ENCODE measurements around the gene SLC38A3. TPM values are rescaled to one million over a fixed set of nuclear protein-coding genes. Genes with fewer than 3 reads are reported as not detected.

Gene SLC38A3
- total RNA-seq, 1 donor: 0.36 TPM

DNA sequence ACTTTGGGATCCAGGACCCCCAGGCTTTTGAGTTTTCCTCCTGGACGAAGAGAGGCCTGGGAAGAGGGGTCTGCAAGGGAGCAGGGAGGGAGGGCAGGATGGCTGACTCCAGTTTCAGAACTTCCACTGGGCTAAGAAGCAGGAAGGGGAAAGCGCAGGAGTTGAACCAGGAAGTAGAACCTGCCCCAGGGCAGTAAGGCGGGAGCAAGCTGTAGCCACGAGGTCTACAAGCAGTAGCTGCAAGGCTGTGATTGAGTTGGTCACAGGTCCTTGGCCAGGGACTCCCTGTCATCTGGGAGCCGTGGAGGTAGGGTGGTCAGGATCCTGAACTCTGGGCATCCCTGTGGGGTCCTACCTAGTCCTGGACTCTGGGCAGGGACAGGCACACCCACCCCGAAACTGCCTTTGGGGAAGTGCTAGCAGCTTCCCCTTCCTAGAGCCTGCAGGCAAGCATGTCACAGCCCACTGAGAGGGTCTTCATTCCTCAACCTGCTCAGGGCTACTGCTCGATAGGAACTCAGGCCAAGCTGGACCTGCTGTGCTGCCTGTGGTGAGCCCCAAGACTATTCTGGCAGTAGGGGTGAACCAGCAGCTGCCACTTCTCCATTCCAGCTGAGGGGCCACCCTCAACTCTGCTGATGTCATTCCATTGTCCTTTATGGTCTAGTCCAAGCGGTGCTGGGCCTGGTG lies 25.2 kb downstream of the SLC38A3 start:
- Histone ChIP-seq H3K4me3 (ENCODE audit: insufficient read depth, low read length) (no peak overlapping the region), H3K36me3 (ENCODE audit: insufficient read depth, low read length) (no peaks in the 10 kb centered on the region), H3K4me2 (ENCODE audit: insufficient read depth, low read length) (no peak overlapping the region), H3K27me3 (ENCODE audit: insufficient read depth, low read length) (peaks cover 2% of the 10 kb centered on the region), H4K20me1 (ENCODE audit: insufficient read depth, low read length) (no peaks in the 10 kb centered on the region), H3K79me2 (ENCODE audit: insufficient read depth, low read length) (no peaks in the 10 kb centered on the region), H3K9me3 (ENCODE audit: low read depth, low read length) (no peaks in the 10 kb centered on the region), H3K4me1 (ENCODE audit: insufficient read depth, low read length) (peaks cover 21% of the 10 kb centered on the region), H2AFZ (ENCODE audit: low read length) (no peak overlapping the region), H3K27ac (ENCODE audit: low read depth, low read length) (no peak overlapping the region)
- no peak for DNase-seq (ENCODE audit: insufficient read length, low spot score, missing footprints)
- TF ChIP-seq CTCF (IDR thresholded peaks at IDR 0.05; ENCODE audit: extremely low read depth, low read depth, low read length): no peak

DNA sequence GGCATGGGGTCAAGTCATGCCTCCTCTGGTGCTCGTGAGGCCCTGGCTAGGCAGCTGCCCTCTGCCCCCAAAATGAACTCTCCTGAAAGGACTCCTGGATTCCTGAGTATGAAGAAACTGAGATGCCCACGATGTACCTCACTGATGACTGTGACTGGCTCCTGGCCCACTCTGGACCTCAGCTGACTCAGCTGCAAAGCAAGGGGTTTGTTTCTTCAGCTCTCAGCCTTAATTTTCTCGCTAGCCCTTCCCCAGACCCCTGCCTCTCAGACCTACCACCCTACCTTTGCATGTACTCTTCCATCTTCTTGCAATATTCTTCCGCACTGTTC lies 25.7 kb downstream of the SLC38A3 start:
- H3K4me3 ChIP-seq (ENCODE audit: insufficient read depth, low read length): no peak overlapping the region
- peaks cover 21% of the 10 kb centered on the region for H3K4me1 ChIP-seq (ENCODE audit: insufficient read depth, low read length)
- H3K79me2 ChIP-seq (ENCODE audit: insufficient read depth, low read length): no peaks in the 10 kb centered on the region
- no peak overlapping the region for H3K4me2 ChIP-seq (ENCODE audit: insufficient read depth, low read length)
- no peak for TF ChIP-seq CTCF (IDR thresholded peaks at IDR 0.05; ENCODE audit: extremely low read depth, low read depth, low read length)
- no peaks in the 10 kb centered on the region for H3K36me3 ChIP-seq (ENCODE audit: insufficient read depth, low read length)
- DNase-seq (ENCODE audit: insufficient read length, low spot score, missing footprints): peak; percentile 77
- H3K27ac ChIP-seq (ENCODE audit: low read depth, low read length): no peak overlapping the region
- H3K27me3 ChIP-seq (ENCODE audit: insufficient read depth, low read length): no peaks in the 10 kb centered on the region
- H3K9me3 ChIP-seq (ENCODE audit: low read depth, low read length): no peaks in the 10 kb centered on the region
- no peaks in the 10 kb centered on the region for H4K20me1 ChIP-seq (ENCODE audit: insufficient read depth, low read length)
- H2AFZ ChIP-seq (ENCODE audit: low read length): no peak overlapping the region

DNA sequence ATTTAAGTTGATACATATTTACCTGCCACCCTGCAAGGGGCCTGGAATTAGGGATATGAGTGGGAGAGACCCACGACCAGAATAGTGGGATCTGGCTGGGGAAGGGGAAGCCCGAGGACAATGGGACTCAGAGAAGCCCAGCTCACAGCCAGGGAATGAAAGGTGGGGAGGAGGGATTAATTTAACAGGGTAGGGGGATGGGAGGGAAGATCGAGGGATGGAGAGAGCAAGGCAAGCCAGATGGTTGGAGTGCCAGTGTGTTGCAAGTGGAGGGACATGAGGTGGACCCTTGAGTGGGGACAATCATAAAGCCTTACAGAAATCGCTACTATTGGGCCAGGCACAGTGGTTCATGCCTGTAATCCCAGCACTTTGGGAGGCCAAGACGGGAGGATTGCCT lies 26.5 kb downstream of the SLC38A3 start:
- no peaks in the 10 kb centered on the region for H3K36me3 ChIP-seq (ENCODE audit: insufficient read depth, low read length)
- H3K27me3 ChIP-seq (ENCODE audit: insufficient read depth, low read length): no peaks in the 10 kb centered on the region
- H3K27ac ChIP-seq (ENCODE audit: low read depth, low read length): no peak overlapping the region
- H3K4me1 ChIP-seq (ENCODE audit: insufficient read depth, low read length): peaks cover 16% of the 10 kb centered on the region
- DNase-seq (ENCODE audit: insufficient read length, low spot score, missing footprints): no peak
- no peak overlapping the region for H3K4me3 ChIP-seq (ENCODE audit: insufficient read depth, low read length)
- no peaks in the 10 kb centered on the region for H3K9me3 ChIP-seq (ENCODE audit: low read depth, low read length)
- H3K79me2 ChIP-seq (ENCODE audit: insufficient read depth, low read length): peaks cover 6% of the 10 kb centered on the region
- TF ChIP-seq CTCF (IDR thresholded peaks at IDR 0.05; ENCODE audit: extremely low read depth, low read depth, low read length): no peak
- H2AFZ ChIP-seq (ENCODE audit: low read length): no peak overlapping the region
- H4K20me1 ChIP-seq (ENCODE audit: insufficient read depth, low read length): peaks cover 4% of the 10 kb centered on the region
- H3K4me2 ChIP-seq (ENCODE audit: insufficient read depth, low read length): no peak overlapping the region

DNA sequence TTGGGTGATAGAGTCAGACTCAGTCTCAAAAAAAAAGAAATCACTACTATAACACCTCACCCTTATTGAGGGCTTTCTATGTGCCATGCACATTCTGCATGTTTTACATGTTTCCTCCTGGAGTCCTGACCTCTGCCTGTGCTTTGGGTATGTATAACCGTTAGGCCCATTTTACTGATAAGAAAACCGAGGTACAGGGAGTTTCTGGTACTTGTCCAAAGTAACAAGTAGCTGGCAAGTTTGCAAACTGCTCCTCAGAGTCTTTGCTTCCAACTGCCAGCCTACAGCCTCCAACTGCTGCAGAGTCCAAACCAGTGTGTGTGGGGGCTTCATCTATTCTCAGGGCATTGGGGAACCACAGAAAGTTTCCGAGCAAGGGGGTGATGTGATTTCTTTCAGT lies 27.2 kb downstream of the SLC38A3 start:
- Histone ChIP-seq H3K4me1 (ENCODE audit: insufficient read depth, low read length) (peaks cover 14% of the 10 kb centered on the region), H2AFZ (ENCODE audit: low read length) (no peak overlapping the region), H3K27ac (ENCODE audit: low read depth, low read length) (no peak overlapping the region), H4K20me1 (ENCODE audit: insufficient read depth, low read length) (peaks cover 8% of the 10 kb centered on the region), H3K4me3 (ENCODE audit: insufficient read depth, low read length) (no peak overlapping the region), H3K79me2 (ENCODE audit: insufficient read depth, low read length) (peaks cover 13% of the 10 kb centered on the region), H3K27me3 (ENCODE audit: insufficient read depth, low read length) (no peaks in the 10 kb centered on the region), H3K36me3 (ENCODE audit: insufficient read depth, low read length) (no peaks in the 10 kb centered on the region), H3K9me3 (ENCODE audit: low read depth, low read length) (no peaks in the 10 kb centered on the region), H3K4me2 (ENCODE audit: insufficient read depth, low read length) (no peak overlapping the region)
- no peak for DNase-seq (ENCODE audit: insufficient read length, low spot score, missing footprints)
- no peak for TF ChIP-seq CTCF (IDR thresholded peaks at IDR 0.05; ENCODE audit: extremely low read depth, low read depth, low read length)

Measured in osteoblast (primary cell).